Osteoblast (primary cell): Measurements from ENCODE around the gene MFAP3L. TPM values are rescaled to one million over a fixed set of nuclear protein-coding genes. Genes with fewer than 3 reads are reported as not detected.
A peak's percentile ranks its signal among the peaks of the same experiment; 100 is the strongest.

Source experiments
- DNase-seq: peaks from one replicate; pipeline ENCODE4 v3.0.0; 2011; ENCODE audit warnings: low spot score, mixed read lengths; ENCODE audit not compliant: insufficient read length; ENCODE audit errors: missing footprints
- H2AFZ ChIP-seq: 2 replicates; pipeline ENCODE4 v1.6.0; 2011; ENCODE audit warnings: mild to moderate bottlenecking, low read length
- H3K27ac ChIP-seq: 2 replicates; pipeline ENCODE4 v1.5.1; 2011; ENCODE audit warnings: mild to moderate bottlenecking, low read depth, low read length, moderate library complexity
- H3K27me3 ChIP-seq: 2 replicates; pipeline ENCODE4 v1.6.0; 2012; ENCODE audit warnings: mild to moderate bottlenecking, control low read depth, inconsistent platforms, low read length, moderate library complexity; ENCODE audit not compliant: insufficient read depth
- H3K36me3 ChIP-seq: 2 replicates; pipeline ENCODE4 v1.5.1; 2011; ENCODE audit warnings: mild to moderate bottlenecking, low read length, control low read depth, moderate library complexity; ENCODE audit not compliant: insufficient read depth
- H3K4me1 ChIP-seq: 2 replicates; pipeline ENCODE4 v1.5.1; 2011; ENCODE audit warnings: mild to moderate bottlenecking, low read length, control low read depth, moderate library complexity; ENCODE audit not compliant: insufficient read depth
- H3K4me2 ChIP-seq: 2 replicates; pipeline ENCODE4 v1.6.0; 2011; ENCODE audit warnings: mild to moderate bottlenecking, low read length; ENCODE audit not compliant: insufficient read depth
- H3K4me3 ChIP-seq: fragments of 200-600 bp; sonication (generic); 3 replicates; pipeline ENCODE4 v1.5.1; 2012; ENCODE audit warnings: mild to moderate bottlenecking, low read length, inconsistent platforms; ENCODE audit not compliant: insufficient read depth
- H3K79me2 ChIP-seq: 2 replicates; pipeline ENCODE4 v1.6.0; 2012; ENCODE audit warnings: mild to moderate bottlenecking, low read length, control low read depth, inconsistent platforms; ENCODE audit not compliant: insufficient read depth
- H3K9me3 ChIP-seq: 2 replicates; pipeline ENCODE4 v1.5.1; 2011; ENCODE audit warnings: low read depth, low read length, control low read depth
- H4K20me1 ChIP-seq: 2 replicates; pipeline ENCODE4 v1.6.0; 2012; ENCODE audit warnings: mild to moderate bottlenecking, low read length, control low read depth; ENCODE audit not compliant: insufficient read depth
- CTCF ChIP-seq: IDR thresholded peaks from 2 replicates; pipeline ENCODE4 v1.5.1; 2011; ENCODE audit warnings: mild to moderate bottlenecking, low read depth, low read length, moderate library complexity; ENCODE audit errors: extremely low read depth
- total RNA-seq: library from RNA; depleted of rRNA; stranded (reverse); fragments of >200 nt; gene quantifications from 2 replicates; pipeline ENCODE4 v1.2.3, GENCODE V29; 2012

The MFAP3L gene
- total RNA-seq, 1 donor: 7.6 TPM

- no peaks in the 10 kb centered on the region for H4K20me1 ChIP-seq
- peaks cover 3% of the 10 kb centered on the region for H3K4me1 ChIP-seq
- H3K9me3 ChIP-seq: no peaks in the 10 kb centered on the region
- no peak for TF ChIP-seq CTCF
- no peaks in the 10 kb centered on the region for H3K79me2 ChIP-seq
- no peak overlapping the region for H2AFZ ChIP-seq
- H3K4me3 ChIP-seq: no peak overlapping the region
- no peak overlapping the region for H3K4me2 ChIP-seq
- H3K27me3 ChIP-seq: no peaks in the 10 kb centered on the region
- no peak for DNase-seq
- H3K36me3 ChIP-seq: no peaks in the 10 kb centered on the region
- no peak overlapping the region for H3K27ac ChIP-seq
These were observed 68.4 kb downstream of the MFAP3L start for GRCh38 chr4:169957785-169958184.

GRCh38 chr4:169956091-169956843 is 69.9 kb downstream of the MFAP3L start:
- no peak for DNase-seq
- H3K27me3 ChIP-seq: no peaks in the 10 kb centered on the region
- no peak overlapping the region for H3K4me3 ChIP-seq
- H4K20me1 ChIP-seq: no peaks in the 10 kb centered on the region
- no peak overlapping the region for H3K27ac ChIP-seq
- TF ChIP-seq CTCF: no peak
- no peaks in the 10 kb centered on the region for H3K9me3 ChIP-seq
- H3K79me2 ChIP-seq: no peaks in the 10 kb centered on the region
- H3K4me1 ChIP-seq: peaks cover 3% of the 10 kb centered on the region
- no peaks in the 10 kb centered on the region for H3K36me3 ChIP-seq
- no peak overlapping the region for H2AFZ ChIP-seq
- H3K4me2 ChIP-seq: no peak overlapping the region

GRCh38 chr4:169955521-169955920 is 70.7 kb downstream of the MFAP3L start:
- no peak for DNase-seq
- Histone ChIP-seq H3K79me2 (no peaks in the 10 kb centered on the region), H4K20me1 (no peaks in the 10 kb centered on the region), H3K27ac (no peak overlapping the region), H2AFZ (no peak overlapping the region), H3K9me3 (no peaks in the 10 kb centered on the region), H3K27me3 (no peaks in the 10 kb centered on the region), H3K4me1 (peaks cover 3% of the 10 kb centered on the region), H3K4me3 (no peak overlapping the region), H3K4me2 (no peak overlapping the region), H3K36me3 (no peaks in the 10 kb centered on the region)
- no peak for TF ChIP-seq CTCF

GRCh38 chr4:169952236-169953002 is 73.8 kb downstream of the MFAP3L start:
- H3K4me1 ChIP-seq: peaks cover 3% of the 10 kb centered on the region
- H3K4me2 ChIP-seq: peak overlapping the region; percentile 28
- H3K4me3 ChIP-seq: no peak overlapping the region
- H3K79me2 ChIP-seq: no peaks in the 10 kb centered on the region
- no peak overlapping the region for H3K27ac ChIP-seq
- no peak for TF ChIP-seq CTCF
- H3K9me3 ChIP-seq: no peaks in the 10 kb centered on the region
- no peaks in the 10 kb centered on the region for H3K36me3 ChIP-seq
- no peaks in the 10 kb centered on the region for H4K20me1 ChIP-seq
- H2AFZ ChIP-seq: no peak overlapping the region
- no peaks in the 10 kb centered on the region for H3K27me3 ChIP-seq
- DNase-seq: no peak
